Endodermal cell (in vitro differentiated cells): ENCODE data around the gene KRTAP10-11. TPM values are rescaled to one million over a fixed set of nuclear protein-coding genes. Genes with fewer than 3 reads are reported as not detected.
"Not testable (repeated sequence)": the region's sequence is repeated elsewhere in the genome, so short reads cannot be mapped to it uniquely, and the experiment has no call there.

Source experiments
- DNase-seq: peaks from one replicate; pipeline ENCODE4 v3.0.0-alpha.2; 2017
- H3K27ac ChIP-seq: 2 replicates; pipeline ENCODE4 v1.5.1; 2013; ENCODE audit warnings: mild to moderate bottlenecking, low read depth, low read length, moderate library complexity
- H3K27me3 ChIP-seq: 2 replicates; pipeline ENCODE4 v1.6.1; 2013; ENCODE audit warnings: mild to moderate bottlenecking, low read length, moderate library complexity; ENCODE audit not compliant: insufficient read depth, control insufficient read depth, poor library complexity, severe bottlenecking
- H3K36me3 ChIP-seq: 2 replicates; pipeline ENCODE4 v1.7.0; 2013; ENCODE audit warnings: mild to moderate bottlenecking, low read length, moderate library complexity; ENCODE audit not compliant: control insufficient read depth, insufficient read depth
- H3K4me1 ChIP-seq: one replicate; pipeline ENCODE4 v1.7.0; 2013; ENCODE audit warnings: low read length; ENCODE audit not compliant: control insufficient read depth, insufficient read depth
- H3K4me3 ChIP-seq: 2 replicates; pipeline ENCODE4 v1.5.1; 2013; ENCODE audit warnings: mild to moderate bottlenecking, low read length, moderate library complexity
- H3K9ac ChIP-seq: 2 replicates; pipeline ENCODE4 v1.6.1; 2013; ENCODE audit warnings: mild to moderate bottlenecking, low read length, moderate library complexity; ENCODE audit not compliant: poor library complexity, severe bottlenecking; ENCODE audit errors: extremely low read depth
- H3K9me3 ChIP-seq: 2 replicates; pipeline ENCODE4 v1.6.1; 2013; ENCODE audit warnings: mild to moderate bottlenecking, low read length, moderate library complexity; ENCODE audit not compliant: control insufficient read depth
- H3K27ac Mint-ChIP-seq: 2 replicates; pipeline ENCODE4 v1.8.0; 2020; ENCODE audit warnings: mixed read lengths
- H3K27me3 Mint-ChIP-seq: 2 replicates; pipeline ENCODE4 v1.8.0; 2021; ENCODE audit warnings: mild to moderate bottlenecking, mixed read lengths; ENCODE audit not compliant: insufficient read depth
- H3K36me3 Mint-ChIP-seq: 2 replicates; pipeline ENCODE4 v1.8.0; 2020; ENCODE audit warnings: low read depth, mixed read lengths
- H3K4me1 Mint-ChIP-seq: 2 replicates; pipeline ENCODE4 v1.8.0; 2020; ENCODE audit warnings: mixed read lengths
- H3K4me3 Mint-ChIP-seq: 2 replicates; pipeline ENCODE4 v1.8.0; 2020; ENCODE audit warnings: mild to moderate bottlenecking, moderate library complexity, mixed read lengths
- H3K9me3 Mint-ChIP-seq: 2 replicates; pipeline ENCODE4 v1.8.0; 2020; ENCODE audit warnings: mild to moderate bottlenecking, mixed read lengths
- WGBS, 2 experiments: methylation state at CpG; one replicate each; pipeline versions ENCODE4 v1.1.5 to v1.1.7; 2013; ENCODE audit warnings: missing lambda C conversion rate in 2 of 2, mixed read lengths in 1 of 2; ENCODE audit not compliant: insufficient coverage in 1 of 2, insufficient read length in 1 of 2; 5-methylcytosine and 5-hydroxymethylcytosine counted together
- total RNA-seq, 2 donors: library from RNA; stranded (reverse); fragmentation: NEBNext Ultra II Directional in 1 of 2; extraction: Animal tissue kit (Norgen Biotek cat#: 25700) in 1 of 2; gene quantifications; 2 replicates in 1 of 2; 3 replicates in 1 of 2; pipeline ENCODE4 v1.2.1, GENCODE V29; 2021
- TF ChIP-seq, protein P1 (sequence below): fragments of 200-600 bp; sonication (generic); conservative IDR thresholded peaks from 2 replicates; pipeline ENCODE4 v1.5.0; 2021; ENCODE audit warnings: antibody characterized with exemption, mild to moderate bottlenecking

The KRTAP10-11 gene
- total RNA-seq, 2 donors from 2014 or later, result not detected

DNA sequence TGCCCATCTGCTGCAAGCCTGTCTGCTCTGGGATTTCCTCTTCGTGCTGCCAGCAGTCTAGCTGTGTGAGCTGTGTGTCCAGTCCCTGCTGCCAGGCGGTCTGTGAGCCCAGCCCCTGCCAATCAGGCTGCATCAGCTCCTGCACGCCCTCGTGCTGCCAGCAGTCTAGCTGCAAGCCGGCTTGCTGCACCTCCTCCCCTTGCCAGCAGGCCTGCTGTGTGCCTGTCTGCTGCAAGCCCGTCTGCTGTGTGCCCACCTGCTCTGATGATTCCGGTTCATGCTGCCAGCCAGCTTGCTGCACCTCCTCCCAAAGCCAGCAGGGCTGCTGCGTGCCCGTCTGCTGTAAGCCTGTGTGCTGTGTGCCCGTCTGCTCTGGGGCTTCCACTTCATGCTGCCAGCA, 45.1 kb upstream of the KRTAP10-11 start:
- not testable (repeated sequence) for H3K9me3 Mint-ChIP-seq, H3K4me3 Mint-ChIP-seq, H3K9ac ChIP-seq

DNA sequence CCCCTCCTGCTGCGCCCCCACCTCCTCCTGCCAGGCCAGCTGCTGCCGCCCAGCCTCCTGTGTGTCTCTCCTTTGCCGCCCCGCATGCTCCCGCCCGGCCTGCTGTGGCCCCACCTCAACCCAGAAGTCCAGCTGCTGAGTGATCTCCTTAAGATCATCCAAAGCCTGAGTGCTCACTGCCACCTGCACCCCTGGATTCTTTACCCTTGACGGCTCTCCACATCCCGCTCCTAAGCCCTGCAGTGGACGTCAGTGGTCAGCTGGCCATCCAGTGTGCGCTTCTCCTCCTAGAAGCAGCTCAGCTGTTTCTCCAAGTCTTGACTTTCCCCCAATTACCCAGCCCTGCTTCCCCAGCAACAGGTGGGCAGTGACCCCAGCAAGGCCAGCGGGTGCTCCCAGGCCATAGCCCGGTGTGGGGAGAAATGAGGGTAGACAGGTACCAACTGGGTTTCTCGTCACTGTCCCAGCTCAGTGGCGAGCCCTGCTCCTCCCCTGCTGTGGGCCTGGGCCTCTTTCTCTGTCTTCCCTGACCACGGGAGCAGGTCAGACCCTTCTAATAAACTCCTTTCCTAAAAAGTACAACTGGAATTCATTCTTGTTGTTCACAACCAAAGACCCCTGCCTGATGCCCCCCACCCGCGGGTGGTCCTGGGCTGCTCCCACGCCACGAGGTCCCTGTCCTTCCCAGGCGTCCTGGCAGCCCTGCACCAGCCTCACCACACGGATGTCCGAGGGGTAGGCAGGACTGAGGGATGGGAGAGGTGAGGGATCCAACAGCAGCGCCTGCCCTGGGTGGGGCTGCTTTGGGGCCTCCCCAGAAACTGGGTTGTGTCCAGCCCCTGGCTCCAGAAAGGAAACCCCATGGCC, 44.4 kb upstream of the KRTAP10-11 start:
- DNase-seq, result peak; percentile 40
- Histone ChIP-seq H3K9ac (no peak overlapping the region), H3K4me3 (no peak overlapping the region), H3K4me1 (no peaks in the 10 kb centered on the region), H3K27ac (no peak overlapping the region), H3K27me3 (no peaks in the 10 kb centered on the region), H3K36me3 (no peaks in the 10 kb centered on the region), H3K9me3 (peaks cover 18% of the 10 kb centered on the region)
- no peaks in the 10 kb centered on the region for H3K36me3 Mint-ChIP-seq
- H3K27ac Mint-ChIP-seq, result no peak overlapping the region
- TF ChIP-seq, protein P1, sequence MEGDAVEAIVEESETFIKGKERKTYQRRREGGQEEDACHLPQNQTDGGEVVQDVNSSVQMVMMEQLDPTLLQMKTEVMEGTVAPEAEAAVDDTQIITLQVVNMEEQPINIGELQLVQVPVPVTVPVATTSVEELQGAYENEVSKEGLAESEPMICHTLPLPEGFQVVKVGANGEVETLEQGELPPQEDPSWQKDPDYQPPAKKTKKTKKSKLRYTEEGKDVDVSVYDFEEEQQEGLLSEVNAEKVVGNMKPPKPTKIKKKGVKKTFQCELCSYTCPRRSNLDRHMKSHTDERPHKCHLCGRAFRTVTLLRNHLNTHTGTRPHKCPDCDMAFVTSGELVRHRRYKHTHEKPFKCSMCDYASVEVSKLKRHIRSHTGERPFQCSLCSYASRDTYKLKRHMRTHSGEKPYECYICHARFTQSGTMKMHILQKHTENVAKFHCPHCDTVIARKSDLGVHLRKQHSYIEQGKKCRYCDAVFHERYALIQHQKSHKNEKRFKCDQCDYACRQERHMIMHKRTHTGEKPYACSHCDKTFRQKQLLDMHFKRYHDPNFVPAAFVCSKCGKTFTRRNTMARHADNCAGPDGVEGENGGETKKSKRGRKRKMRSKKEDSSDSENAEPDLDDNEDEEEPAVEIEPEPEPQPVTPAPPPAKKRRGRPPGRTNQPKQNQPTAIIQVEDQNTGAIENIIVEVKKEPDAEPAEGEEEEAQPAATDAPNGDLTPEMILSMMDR, result no peak
- H3K27me3 Mint-ChIP-seq, result no peaks in the 10 kb centered on the region
- H3K4me3 Mint-ChIP-seq, result no peak overlapping the region
- peaks cover 9% of the 10 kb centered on the region for H3K4me1 Mint-ChIP-seq
- peaks cover 5% of the 10 kb centered on the region for H3K9me3 Mint-ChIP-seq
- WGBS, 2 experiments, result 90 to 93% methylated on average over 9 to 23 of the region's 23 CpGs

More for the DNA sequence above, 45.1 kb upstream of the KRTAP10-11 start:
- not testable (repeated sequence) for H3K27me3 ChIP-seq, H3K4me1 ChIP-seq, H3K27me3 Mint-ChIP-seq, H3K4me1 Mint-ChIP-seq, H3K4me3 ChIP-seq, H3K36me3 Mint-ChIP-seq, H3K27ac ChIP-seq, H3K36me3 ChIP-seq, H3K27ac Mint-ChIP-seq
- H3K9me3 ChIP-seq, result peaks cover 13% of the 10 kb centered on the region
- 92 to 96% methylated on average over 7 to 10 of the region's 10 CpGs for WGBS, 2 experiments
- TF ChIP-seq, protein P1, result peak; percentile 22
- DNase-seq, result peak; percentile 45

DNA sequence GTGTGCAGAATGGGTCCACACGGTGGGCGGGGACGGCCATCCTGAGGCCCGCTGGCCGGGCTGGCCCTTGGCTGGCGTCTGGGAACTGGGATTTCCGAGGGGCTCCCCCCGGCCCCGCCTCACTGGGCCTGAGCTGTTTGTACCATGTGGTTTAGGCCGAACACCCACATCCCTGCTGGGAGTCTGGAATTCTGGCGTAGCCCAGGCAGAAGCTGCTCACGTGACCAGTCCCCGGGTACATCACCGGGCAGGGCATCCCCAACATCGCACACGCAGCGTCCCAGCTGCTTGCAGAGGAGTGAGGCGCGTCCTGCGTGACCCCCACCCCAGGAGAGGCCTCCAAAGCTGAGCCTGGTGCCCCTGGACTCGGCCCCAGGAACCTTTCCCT, 43.8 kb upstream of the KRTAP10-11 start:
- H3K4me3 ChIP-seq, result no peak overlapping the region
- no peak overlapping the region for H3K9ac ChIP-seq
- no peaks in the 10 kb centered on the region for H3K27me3 ChIP-seq
- H3K9me3 Mint-ChIP-seq, result peaks cover 5% of the 10 kb centered on the region
- no peak overlapping the region for H3K27ac ChIP-seq
- 89 to 95% methylated on average over 8 to 20 of the region's 21 CpGs for WGBS, 2 experiments
- no peaks in the 10 kb centered on the region for H3K36me3 ChIP-seq
- H3K36me3 Mint-ChIP-seq, result no peaks in the 10 kb centered on the region
- peaks cover 18% of the 10 kb centered on the region for H3K9me3 ChIP-seq
- H3K4me1 Mint-ChIP-seq, result peaks cover 9% of the 10 kb centered on the region
- H3K4me3 Mint-ChIP-seq, result no peak overlapping the region
- no peak for DNase-seq
- TF ChIP-seq, protein P1, result no peak
- H3K27me3 Mint-ChIP-seq, result no peaks in the 10 kb centered on the region
- no peak overlapping the region for H3K27ac Mint-ChIP-seq
- H3K4me1 ChIP-seq, result no peaks in the 10 kb centered on the region
